HEK293 (cell line): ENCODE measurements around the gene GLOD4.
"Not testable (repeated sequence)": the region's sequence is repeated elsewhere in the genome, so short reads cannot be mapped to it uniquely, and the experiment has no call there.

Experiments
- CTCF ChIP-seq: fragments of 450-650 bp; formaldehyde crosslinking; IDR thresholded peaks from 2 replicates; pipeline ENCODE4 v1.5.1; 2016; ENCODE audit warnings: missing biosample characterization, missing genetic modification characterization
- ZBTB1 ChIP-seq: fragments of 450-650 bp; formaldehyde crosslinking; IDR thresholded peaks from 2 replicates; pipeline ENCODE4 v1.5.1; 2016; ENCODE audit warnings: missing biosample characterization, missing genetic modification characterization
- ZFP69B ChIP-seq: fragments of 450-650 bp; formaldehyde crosslinking; IDR thresholded peaks from 2 replicates; pipeline ENCODE4 v1.5.1; 2016; ENCODE audit warnings: missing biosample characterization, missing genetic modification characterization
- ZNF24 ChIP-seq: fragments of 450-650 bp; formaldehyde crosslinking; IDR thresholded peaks from 2 replicates; pipeline ENCODE4 v1.5.1; 2016; ENCODE audit warnings: missing biosample characterization, missing genetic modification characterization
- ZNF362 ChIP-seq: fragments of 450-650 bp; formaldehyde crosslinking; IDR thresholded peaks from 2 replicates; pipeline ENCODE4 v1.5.1; 2016; ENCODE audit warnings: missing biosample characterization, missing genetic modification characterization
- ZNF549 ChIP-seq: fragments of 450-650 bp; IDR thresholded peaks from 2 replicates; pipeline ENCODE4 v1.5.1; 2018; ENCODE audit warnings: missing biosample characterization, missing genetic modification characterization, mild to moderate bottlenecking, inconsistent platforms, moderate library complexity
- ZNF639 ChIP-seq: fragments of 450-650 bp; formaldehyde crosslinking; IDR thresholded peaks from 2 replicates; pipeline ENCODE4 v1.5.1; 2016; ENCODE audit warnings: missing biosample characterization, missing genetic modification characterization
- ZNF792 ChIP-seq: fragments of 450-650 bp; formaldehyde crosslinking; IDR thresholded peaks from 2 replicates; pipeline ENCODE4 v1.5.1; 2016; ENCODE audit warnings: missing biosample characterization, missing genetic modification characterization

GRCh38 chr17:805886-806285 lies 23.8 kb upstream of the GLOD4 start:
- not testable (repeated sequence) for TF ChIP-seq ZNF792 (tag by site-specific recombination); ZFP69B (tag by site-specific recombination); ZNF639; ZNF362 (tag by site-specific recombination); ZBTB1; ZNF549 (tag by site-specific recombination); CTCF (tag by site-specific recombination); ZNF24 (tag by site-specific recombination)
